ENCODE measurements around the gene FARSB. TPM values are rescaled to one million over a fixed set of nuclear protein-coding genes. Genes with fewer than 3 reads are reported as not detected.

The FARSB gene
- total RNA-seq, 1 donor from 2014 or later = 20.0 TPM

- Histone ChIP-seq H3K36me3 (ENCODE audit: control insufficient read depth, insufficient read depth, low read length) (no peaks in the 10 kb centered on the region), H3K27me3 (ENCODE audit: control insufficient read depth, insufficient read depth, low read length) (no peaks in the 10 kb centered on the region), H3K4me3 (ENCODE audit: low read depth, low read length) (peak overlapping the region; percentile 77)
- no peak for TF ChIP-seq CTCF (IDR thresholded peaks at IDR 0.05; ENCODE audit: insufficient read depth, low read length, poor library complexity, severe bottlenecking)
- DNase-seq (ENCODE audit: low read depth) = no peak
Observed at GRCh38 chr2:222656526-222657446, 894 bp upstream of the FARSB start.

GRCh38 chr2:222653280-222653679 is 2.6 kb downstream of the FARSB start:
- no peak overlapping the region for H3K4me3 ChIP-seq (ENCODE audit: low read depth, low read length)

GRCh38 chr2:222652491-222653255 is 3.2 kb downstream of the FARSB start:
- DNase-seq (ENCODE audit: low read depth) = no peak
- Histone ChIP-seq H3K4me3 (ENCODE audit: low read depth, low read length) (no peak overlapping the region), H3K36me3 (ENCODE audit: control insufficient read depth, insufficient read depth, low read length) (peaks cover 2% of the 10 kb centered on the region), H3K27me3 (ENCODE audit: control insufficient read depth, insufficient read depth, low read length) (no peaks in the 10 kb centered on the region)
- no peak for TF ChIP-seq CTCF (IDR thresholded peaks at IDR 0.05; ENCODE audit: insufficient read depth, low read length, poor library complexity, severe bottlenecking)

More at GRCh38 chr2:222653280-222653679, 2.6 kb downstream of the FARSB start:
- Histone ChIP-seq H3K27me3 (ENCODE audit: control insufficient read depth, insufficient read depth, low read length) (no peaks in the 10 kb centered on the region), H3K36me3 (ENCODE audit: control insufficient read depth, insufficient read depth, low read length) (peaks cover under 1% of the 10 kb centered on the region)
- TF ChIP-seq CTCF (IDR thresholded peaks at IDR 0.05; ENCODE audit: insufficient read depth, low read length, poor library complexity, severe bottlenecking) = no peak
- no peak for DNase-seq (ENCODE audit: low read depth)

- Histone ChIP-seq H3K27me3 (ENCODE audit: control insufficient read depth, insufficient read depth, low read length) (no peaks in the 10 kb centered on the region), H3K36me3 (ENCODE audit: control insufficient read depth, insufficient read depth, low read length) (peaks cover 2% of the 10 kb centered on the region), H3K4me3 (ENCODE audit: low read depth, low read length) (no peak overlapping the region)
- TF ChIP-seq CTCF (IDR thresholded peaks at IDR 0.05; ENCODE audit: insufficient read depth, low read length, poor library complexity, severe bottlenecking) = no peak
- no peak for DNase-seq (ENCODE audit: low read depth)
Observed at GRCh38 chr2:222651718-222652418, 4.0 kb downstream of the FARSB start.

- no peak overlapping the region for H3K4me3 ChIP-seq (ENCODE audit: low read depth, low read length)
Observed at GRCh38 chr2:222649801-222650200, 6.1 kb downstream of the FARSB start.

More at GRCh38 chr2:222649801-222650200, 6.1 kb downstream of the FARSB start:
- no peak for DNase-seq (ENCODE audit: low read depth)
- Histone ChIP-seq H3K27me3 (ENCODE audit: control insufficient read depth, insufficient read depth, low read length) (no peaks in the 10 kb centered on the region), H3K36me3 (ENCODE audit: control insufficient read depth, insufficient read depth, low read length) (peaks cover 2% of the 10 kb centered on the region)
- no peak for TF ChIP-seq CTCF (IDR thresholded peaks at IDR 0.05; ENCODE audit: insufficient read depth, low read length, poor library complexity, severe bottlenecking)

Data from kidney epithelial cell (primary cell).